Stromal cell of bone marrow (primary cell): ENCODE results near the gene INPP5A.
"Not testable (repeated sequence)": the region's sequence is repeated elsewhere in the genome, so short reads cannot be mapped to it uniquely, and the experiment has no call there.

Experiments used
- DNase-seq: peaks from one replicate; pipeline ENCODE4 v3.0.0-alpha.2; 2012; ENCODE audit warnings: low read depth

The INPP5A gene

DNA sequence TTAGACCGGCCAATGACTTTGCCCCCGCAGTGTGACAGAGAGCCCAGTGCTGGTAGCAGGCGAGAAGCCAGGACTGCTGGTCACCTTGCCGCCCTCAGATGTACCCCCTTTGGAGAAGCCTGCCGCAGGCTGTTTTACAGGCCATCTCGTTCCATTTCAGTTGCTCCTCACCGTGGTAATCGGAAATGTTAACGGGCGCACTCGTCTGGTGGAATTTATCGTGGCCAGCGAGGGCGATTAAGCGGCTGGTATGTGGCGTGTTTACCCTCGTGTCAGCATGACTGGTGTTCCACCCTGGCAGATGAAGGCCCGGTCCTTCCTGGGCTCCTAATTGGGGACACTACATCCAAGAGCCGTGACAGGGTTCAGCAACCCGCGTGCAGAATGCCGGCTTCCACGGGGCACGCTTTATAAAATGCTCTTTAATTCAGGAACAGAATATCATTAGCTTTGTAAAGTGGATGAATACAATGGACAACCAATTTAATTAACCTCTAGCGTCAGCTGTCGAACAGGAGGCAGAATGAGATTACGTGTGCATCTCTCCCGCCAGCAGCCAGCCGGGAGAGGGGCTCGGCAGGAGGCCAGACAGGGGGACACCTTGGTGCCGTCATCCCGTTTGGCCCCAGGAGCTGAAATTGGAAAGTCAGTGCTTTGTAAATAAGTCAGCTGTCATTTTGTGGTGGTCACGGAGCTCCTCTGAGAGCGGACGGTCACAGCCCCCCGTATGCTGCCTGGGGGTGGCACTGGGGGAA lies 140.1 kb downstream of the INPP5A start:
- DNase-seq: no peak

DNA sequence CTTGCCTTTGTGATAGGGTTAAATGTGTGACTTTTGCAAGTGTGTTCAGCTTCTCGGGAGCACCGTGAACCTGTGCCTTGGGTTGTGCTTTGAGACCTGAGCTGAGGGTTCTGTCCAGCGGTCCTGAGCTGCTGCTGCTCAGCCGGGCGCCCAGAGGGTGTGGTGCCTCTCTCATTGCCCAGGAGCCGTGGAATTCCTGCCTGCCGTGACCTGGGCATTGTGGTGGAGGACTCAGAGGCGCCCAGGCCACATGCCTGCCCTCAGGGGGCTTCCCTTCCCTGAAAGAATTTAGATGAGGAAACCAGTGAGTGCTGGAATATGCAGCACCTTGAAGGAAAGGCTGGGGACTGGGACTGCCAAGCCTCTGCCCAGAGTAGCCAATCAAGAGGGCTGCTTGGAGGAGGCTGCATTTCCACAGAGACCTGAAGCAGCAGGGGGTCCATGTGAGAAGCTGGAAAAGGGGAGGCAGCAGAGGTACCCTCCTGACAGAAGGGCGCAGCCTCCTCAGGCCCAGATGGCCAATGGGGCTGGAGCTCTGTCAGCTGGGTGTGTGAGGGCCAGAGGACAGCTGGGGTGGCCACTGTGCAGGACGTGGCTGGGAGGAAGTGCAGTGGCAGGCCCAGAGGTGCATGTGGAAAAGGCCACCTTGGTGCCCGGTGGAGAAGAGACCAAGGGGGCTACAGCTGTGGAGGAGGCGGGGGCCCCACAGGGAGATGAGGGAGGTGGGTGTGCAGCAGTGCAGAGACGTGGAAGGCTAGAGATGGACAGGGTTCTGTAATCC lies 141.0 kb downstream of the INPP5A start:
- DNase-seq: no peak

DNA sequence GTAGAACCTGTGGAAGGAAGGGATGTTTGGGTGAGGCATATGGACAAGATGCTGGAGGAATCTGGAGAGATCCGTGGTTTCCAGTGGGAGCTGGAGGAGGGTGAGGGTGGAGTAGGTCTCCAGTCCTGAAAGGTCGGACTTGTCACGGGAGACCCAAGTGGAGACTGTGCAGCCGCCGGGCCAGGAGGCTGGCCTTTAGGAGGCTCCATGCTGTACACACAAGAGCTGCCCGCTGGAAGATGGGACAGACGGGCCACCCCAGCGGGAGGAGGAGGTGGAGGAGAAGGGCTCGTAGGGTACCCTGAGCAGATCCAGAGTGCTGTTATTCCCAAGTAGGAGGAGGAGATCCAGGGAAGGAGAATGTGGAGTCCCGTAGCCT lies 141.6 kb downstream of the INPP5A start:
- no peak for DNase-seq

DNA sequence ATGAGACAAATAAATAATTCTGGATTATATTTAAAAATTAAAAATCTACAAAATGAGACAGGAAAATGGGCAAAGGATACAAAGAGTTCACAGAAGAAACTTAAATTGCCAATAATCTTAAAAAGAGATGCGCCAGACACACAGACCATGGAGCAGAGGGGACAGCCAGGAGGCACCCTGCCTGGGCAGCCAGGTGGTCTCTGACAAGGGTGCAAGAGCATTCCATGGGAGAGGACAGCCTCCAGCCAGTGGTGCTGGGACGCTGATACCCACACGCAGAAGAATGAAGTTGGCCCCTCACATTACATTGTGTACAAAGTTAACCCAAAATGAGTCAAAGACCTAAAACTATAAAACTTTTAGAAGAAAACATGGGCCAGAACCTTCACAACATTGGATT lies 142.1 kb downstream of the INPP5A start:
- no peak for DNase-seq

- not testable (repeated sequence) for DNase-seq
These were observed 143.2 kb downstream of the INPP5A start for GRCh38 chr10:132680741-132681140.

GRCh38 chr10:132681858-132682755 lies 144.5 kb downstream of the INPP5A start:
- no peak for DNase-seq

DNA sequence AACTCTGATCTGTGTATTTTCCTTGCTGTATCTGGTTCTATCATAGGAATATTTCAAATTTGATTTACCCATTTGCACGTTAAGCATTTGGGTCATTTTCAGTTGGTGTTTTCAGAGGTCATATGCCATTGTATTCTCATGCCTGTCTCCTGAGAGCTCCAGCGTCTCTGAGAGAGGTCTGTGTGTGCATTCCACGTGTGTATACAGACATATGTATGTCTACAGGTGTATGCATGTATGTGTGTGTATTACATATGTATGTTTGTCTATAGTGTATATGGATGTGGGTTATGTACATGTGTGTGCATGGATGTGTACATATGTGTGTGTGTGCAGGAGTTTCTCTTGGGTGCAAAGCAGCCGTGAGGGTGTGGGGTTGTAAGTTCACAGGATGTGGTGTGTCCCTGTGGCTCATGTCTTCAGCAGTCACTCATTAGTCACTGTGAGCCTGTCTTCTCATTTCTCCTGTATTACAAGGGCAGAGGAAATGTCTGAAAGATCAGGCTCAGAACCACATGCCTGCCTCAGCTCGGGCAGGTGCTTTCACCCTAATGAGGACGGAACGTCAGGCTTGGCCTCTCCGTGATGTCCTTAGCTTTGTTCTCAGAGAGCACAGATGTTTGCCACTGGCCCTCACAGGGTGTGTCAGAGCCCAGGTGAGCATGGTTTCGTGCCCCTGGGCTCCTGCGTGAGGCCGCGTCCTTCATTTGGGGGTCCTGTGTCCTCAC lies 146.7 kb downstream of the INPP5A start:
- no peak for DNase-seq

- no peak for DNase-seq
These were observed 147.7 kb downstream of the INPP5A start for GRCh38 chr10:132685101-132685891.

GRCh38 chr10:132685921-132686680 lies 148.5 kb downstream of the INPP5A start:
- no peak for DNase-seq

- DNase-seq: no peak
These were observed 149.8 kb downstream of the INPP5A start for GRCh38 chr10:132687181-132687892.

DNA sequence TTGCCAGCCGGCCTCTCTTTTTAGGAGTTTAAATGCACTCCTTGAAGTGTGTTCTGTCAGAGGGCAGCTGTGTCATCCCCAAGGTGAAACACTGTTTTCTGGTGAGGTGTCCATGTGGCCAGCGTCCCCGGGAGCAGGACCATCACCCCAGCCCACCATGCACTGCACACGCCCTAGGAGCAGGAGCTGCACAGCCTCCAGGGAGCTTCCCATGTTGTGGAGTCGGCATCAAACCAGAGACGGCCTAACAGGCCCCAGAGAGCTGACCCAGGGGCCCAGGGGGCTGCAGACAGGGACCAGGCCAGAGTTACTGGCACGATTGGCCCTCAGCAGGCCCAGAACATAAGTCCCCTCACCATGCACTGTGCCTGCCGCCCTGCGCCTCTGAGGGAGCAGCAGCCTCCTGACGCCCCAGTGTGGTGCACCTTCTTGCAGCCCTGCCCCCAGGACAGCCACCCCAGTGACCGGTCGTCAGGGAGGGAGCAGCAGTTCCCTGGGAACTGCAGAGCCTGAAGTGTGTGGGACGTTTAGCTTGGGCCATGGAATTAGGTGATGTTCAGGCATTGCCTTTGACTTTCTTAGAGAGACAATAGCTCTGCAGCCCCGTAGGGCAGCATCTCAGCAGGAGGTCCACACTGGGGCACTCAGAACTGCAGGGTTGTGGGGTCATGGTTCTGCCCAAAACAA lies 150.4 kb downstream of the INPP5A start:
- DNase-seq: no peak

GRCh38 chr10:132688580-132689420 lies 151.2 kb downstream of the INPP5A start:
- no peak for DNase-seq

DNA sequence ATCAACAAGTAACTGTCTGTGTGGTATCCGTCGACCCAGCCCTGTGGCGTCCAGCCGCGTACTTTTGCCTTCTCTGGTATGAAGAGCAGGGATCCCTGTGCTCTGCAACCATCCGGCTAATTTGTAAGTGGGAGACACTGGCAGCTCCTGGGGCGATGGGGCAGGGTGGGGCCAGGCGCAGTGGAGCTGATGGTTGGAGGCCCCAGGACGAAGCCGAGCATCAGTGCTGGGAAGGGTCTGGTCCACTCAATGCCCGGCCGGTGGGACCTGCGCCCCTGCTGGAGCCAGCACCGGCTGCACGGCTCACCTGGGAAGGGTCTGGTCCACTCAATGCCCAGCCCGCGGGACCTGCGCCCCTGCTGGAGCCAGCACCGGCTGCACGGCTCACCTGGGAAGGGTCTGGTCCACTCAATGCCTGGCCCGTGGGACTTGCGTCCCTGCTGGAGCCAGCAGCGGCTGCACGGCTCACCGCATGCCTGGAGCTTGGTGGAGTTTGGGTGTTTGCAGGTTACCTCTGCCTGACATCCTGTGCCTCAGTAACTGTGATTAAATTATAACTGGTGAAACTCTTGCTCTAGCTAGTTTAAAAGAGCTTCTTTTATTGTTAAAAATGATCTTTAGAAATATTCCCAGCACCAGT lies 152.3 kb downstream of the INPP5A start:
- no peak for DNase-seq

DNA sequence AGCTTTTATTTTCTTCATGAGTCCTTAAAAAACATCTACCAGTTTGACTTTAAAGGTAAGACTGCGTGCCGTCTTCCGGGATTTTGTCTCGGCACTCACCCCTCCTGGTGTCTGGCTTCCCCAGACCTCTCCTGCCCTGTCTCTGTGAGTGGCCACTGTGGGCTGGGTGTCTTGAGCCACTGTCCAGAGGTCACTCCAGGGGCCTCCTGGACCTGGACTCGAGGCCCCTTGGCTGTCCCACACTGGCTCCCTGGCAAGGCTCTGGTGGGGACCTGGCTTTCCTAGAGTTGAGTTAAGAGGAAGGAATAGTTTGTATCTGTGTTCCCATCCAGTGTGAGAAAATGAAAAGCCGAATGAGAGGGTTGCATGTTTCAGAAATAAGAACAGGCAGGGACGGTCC lies 152.8 kb downstream of the INPP5A start:
- no peak for DNase-seq

DNA sequence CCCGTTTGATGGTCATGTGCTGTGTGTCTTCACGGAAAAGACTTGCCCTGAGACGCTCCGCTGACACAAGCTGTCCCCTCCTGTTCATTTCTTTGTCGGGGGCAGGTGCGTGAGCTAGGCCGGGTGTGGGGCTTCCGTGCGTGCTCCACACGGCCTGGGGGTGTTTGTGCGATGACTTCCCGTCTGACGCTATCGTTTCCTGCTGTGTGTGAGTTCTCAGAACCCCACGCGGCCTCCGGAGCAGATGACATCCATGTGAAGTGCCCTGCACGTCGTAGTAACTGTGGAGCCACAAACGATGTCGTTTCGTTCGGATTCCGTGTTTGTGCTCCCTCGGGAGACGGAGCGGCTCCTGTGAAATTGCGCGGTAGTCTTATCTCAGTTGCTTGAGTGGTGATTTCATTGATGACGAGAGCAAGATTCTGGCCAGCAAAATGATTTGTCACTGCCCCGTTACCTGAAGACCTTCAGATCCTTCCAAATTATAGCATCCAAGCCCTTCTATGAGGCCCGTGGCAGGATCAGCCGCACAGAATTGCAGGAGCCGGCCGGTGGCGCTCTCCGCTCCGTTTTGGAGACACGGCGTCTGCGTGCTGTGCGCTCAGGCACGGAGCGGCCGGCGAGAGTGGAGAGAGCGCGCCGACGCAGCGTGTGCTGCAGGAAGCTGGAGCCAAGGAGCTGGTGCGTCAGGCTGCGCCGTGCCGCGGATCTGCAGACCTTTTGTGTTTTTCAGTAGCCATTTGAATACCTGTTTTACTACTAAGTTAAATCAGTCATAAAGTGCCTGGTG lies 153.4 kb downstream of the INPP5A start:
- no peak for DNase-seq

DNA sequence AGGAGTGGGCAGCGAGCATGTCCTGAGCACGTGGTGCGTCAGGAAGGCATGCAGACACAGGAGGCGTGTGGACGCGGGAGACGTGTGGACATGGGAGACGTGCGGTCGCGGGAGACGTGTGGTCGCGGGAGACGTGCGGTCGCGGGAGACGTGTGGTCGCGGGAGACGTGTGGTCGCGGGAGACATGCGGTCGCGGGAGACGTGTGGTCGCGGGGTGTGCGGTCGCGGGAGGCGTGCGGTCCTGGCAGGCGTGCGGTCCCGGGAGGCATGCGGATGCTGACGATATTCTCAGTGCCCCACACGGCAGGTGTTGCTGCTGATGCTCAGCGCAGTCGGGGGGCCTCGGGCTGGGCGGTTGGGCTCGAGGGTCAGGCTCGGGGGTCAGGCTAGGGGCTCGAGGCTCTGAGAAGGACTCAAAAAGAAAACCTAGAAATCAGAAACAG lies 154.1 kb downstream of the INPP5A start:
- DNase-seq: no peak

GRCh38 chr10:132692311-132692710 lies 154.7 kb downstream of the INPP5A start:
- no peak for DNase-seq
